Mesothelial cell of epicardium (in vitro differentiated cells): ENCODE data around the gene SLC9B1. TPM values are rescaled to one million over a fixed set of nuclear protein-coding genes. Genes with fewer than 3 reads are reported as not detected.
"Not testable (repeated sequence)": the region's sequence is repeated elsewhere in the genome, so short reads cannot be mapped to it uniquely, and the experiment has no call there.

ENCODE experiments used
- DNase-seq, 2 experiments: peaks; one replicate each; pipeline ENCODE4 v3.0.0; 2021; ENCODE audit warnings: low spot score in 2 of 2; ENCODE audit not compliant: unreplicated experiment in 2 of 2
- H3K27ac Mint-ChIP-seq: 2 replicates; pipeline ENCODE4 v1.8.0; 2021; ENCODE audit warnings: mixed read lengths
- H3K27me3 Mint-ChIP-seq: 2 replicates; pipeline ENCODE4 v1.8.0; 2021; ENCODE audit warnings: low read depth, mixed read lengths
- H3K36me3 Mint-ChIP-seq: 2 replicates; pipeline ENCODE4 v1.8.0; 2021; ENCODE audit warnings: mixed read lengths
- H3K4me1 Mint-ChIP-seq: 2 replicates; pipeline ENCODE4 v1.8.0; 2021; ENCODE audit warnings: mixed read lengths
- H3K4me3 Mint-ChIP-seq: 2 replicates; pipeline ENCODE4 v1.8.0; 2021; ENCODE audit warnings: mild to moderate bottlenecking, moderate library complexity, mixed read lengths
- H3K9me3 Mint-ChIP-seq: 2 replicates; pipeline ENCODE4 v1.8.0; 2021; ENCODE audit warnings: mixed read lengths
- total RNA-seq: library from RNA; stranded (reverse); gene quantifications from 3 replicates; pipeline ENCODE4 v1.2.1, GENCODE V29; 2021
- TF ChIP-seq, protein P1 (sequence below): fragments of 200-600 bp; sonication (generic); IDR thresholded peaks from one replicate; pipeline ENCODE4 v1.5.0; 2021; ENCODE audit warnings: antibody characterized with exemption; ENCODE audit not compliant: unreplicated experiment

SLC9B1 gene
- total RNA-seq, 1 donor from 2014 or later = 3.2 TPM

GRCh38 chr4:102918859-102919258 lies 100.6 kb downstream of the SLC9B1 start:
- peaks cover 59% of the 10 kb centered on the region for H3K9me3 Mint-ChIP-seq
- TF ChIP-seq, protein P1, sequence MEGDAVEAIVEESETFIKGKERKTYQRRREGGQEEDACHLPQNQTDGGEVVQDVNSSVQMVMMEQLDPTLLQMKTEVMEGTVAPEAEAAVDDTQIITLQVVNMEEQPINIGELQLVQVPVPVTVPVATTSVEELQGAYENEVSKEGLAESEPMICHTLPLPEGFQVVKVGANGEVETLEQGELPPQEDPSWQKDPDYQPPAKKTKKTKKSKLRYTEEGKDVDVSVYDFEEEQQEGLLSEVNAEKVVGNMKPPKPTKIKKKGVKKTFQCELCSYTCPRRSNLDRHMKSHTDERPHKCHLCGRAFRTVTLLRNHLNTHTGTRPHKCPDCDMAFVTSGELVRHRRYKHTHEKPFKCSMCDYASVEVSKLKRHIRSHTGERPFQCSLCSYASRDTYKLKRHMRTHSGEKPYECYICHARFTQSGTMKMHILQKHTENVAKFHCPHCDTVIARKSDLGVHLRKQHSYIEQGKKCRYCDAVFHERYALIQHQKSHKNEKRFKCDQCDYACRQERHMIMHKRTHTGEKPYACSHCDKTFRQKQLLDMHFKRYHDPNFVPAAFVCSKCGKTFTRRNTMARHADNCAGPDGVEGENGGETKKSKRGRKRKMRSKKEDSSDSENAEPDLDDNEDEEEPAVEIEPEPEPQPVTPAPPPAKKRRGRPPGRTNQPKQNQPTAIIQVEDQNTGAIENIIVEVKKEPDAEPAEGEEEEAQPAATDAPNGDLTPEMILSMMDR = no peak
- no peaks in the 10 kb centered on the region for H3K4me1 Mint-ChIP-seq
- peaks cover 4% of the 10 kb centered on the region for H3K27me3 Mint-ChIP-seq
- H3K27ac Mint-ChIP-seq = no peak overlapping the region
- peaks cover 13% of the 10 kb centered on the region for H3K36me3 Mint-ChIP-seq
- H3K4me3 Mint-ChIP-seq = no peak overlapping the region
- no peak for DNase-seq

DNA sequence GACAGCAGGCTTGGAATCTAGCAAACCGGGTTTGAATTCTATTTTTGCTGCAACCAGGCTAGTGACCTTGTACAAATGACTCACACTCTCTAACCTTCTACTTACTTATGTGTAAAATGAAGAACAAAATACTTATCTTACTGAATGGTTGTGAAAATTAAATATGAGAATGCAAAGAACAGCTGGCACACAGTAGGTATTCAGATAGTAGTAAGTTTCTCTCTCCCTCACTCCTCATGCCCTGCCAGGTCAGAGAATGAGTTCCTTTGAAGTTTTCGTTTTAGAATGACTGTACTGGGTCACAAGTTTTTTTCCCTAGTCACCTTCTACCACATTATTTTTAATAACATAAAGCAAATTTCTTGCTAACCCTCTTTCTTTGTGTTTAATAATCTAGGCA lies 117.7 kb downstream of the SLC9B1 start:
- Mint-ChIP-seq H3K27me3 (no peaks in the 10 kb centered on the region), H3K4me1 (no peaks in the 10 kb centered on the region), H3K4me3 (no peak overlapping the region), H3K27ac (no peak overlapping the region), H3K9me3 (no peaks in the 10 kb centered on the region), H3K36me3 (no peaks in the 10 kb centered on the region)
- no peak for DNase-seq
- TF ChIP-seq, protein P1 = no peak

DNA sequence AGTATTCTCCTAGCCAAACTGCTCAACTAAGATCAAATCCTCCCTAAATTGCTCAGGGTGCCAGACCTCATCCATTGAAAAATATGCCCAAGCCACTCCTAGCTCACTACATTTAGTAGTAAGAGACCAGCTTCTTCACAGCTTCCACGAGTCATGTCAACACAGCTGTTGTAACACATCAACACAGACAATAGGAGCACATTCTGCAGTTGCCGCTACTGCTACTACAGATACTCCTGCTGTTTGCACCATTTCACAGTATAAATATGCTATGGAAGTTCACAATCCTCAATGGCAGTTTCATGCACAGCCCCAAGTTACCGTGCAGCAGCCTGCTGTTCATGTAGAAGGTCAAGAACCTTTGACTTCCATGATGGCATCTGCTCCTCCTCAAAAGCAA lies 121.9 kb downstream of the SLC9B1 start:
- H3K27ac Mint-ChIP-seq, H3K36me3 Mint-ChIP-seq, H3K27me3 Mint-ChIP-seq, DNase-seq, H3K4me1 Mint-ChIP-seq, H3K4me3 Mint-ChIP-seq, H3K9me3 Mint-ChIP-seq: not testable (repeated sequence)

DNA sequence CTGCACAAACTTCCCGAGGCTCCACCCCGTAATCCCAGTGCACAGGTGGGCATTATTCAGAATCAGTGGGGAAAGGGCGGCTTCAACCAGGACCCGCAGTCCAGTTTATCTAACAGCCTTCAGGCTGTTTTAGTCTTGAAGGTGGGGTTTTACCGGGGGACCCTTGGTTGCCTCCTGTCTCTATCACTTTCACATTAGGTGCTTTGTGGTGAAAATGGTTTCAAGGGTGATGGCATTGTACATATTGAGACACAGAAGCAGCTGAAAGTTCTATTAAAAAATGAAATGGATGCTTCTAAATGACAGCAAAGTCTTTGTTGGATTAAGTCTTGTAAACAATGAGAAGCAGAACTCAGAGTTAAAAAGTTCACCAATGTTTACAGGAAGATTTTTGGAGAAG lies 123.0 kb downstream of the SLC9B1 start:
- not testable (repeated sequence) for H3K4me1 Mint-ChIP-seq, DNase-seq, H3K27ac Mint-ChIP-seq, H3K36me3 Mint-ChIP-seq, H3K4me3 Mint-ChIP-seq, H3K27me3 Mint-ChIP-seq, H3K9me3 Mint-ChIP-seq

GRCh38 chr4:102889866-102890265 lies 129.6 kb downstream of the SLC9B1 start:
- not testable (repeated sequence) for H3K27me3 Mint-ChIP-seq, H3K9me3 Mint-ChIP-seq, H3K4me3 Mint-ChIP-seq, DNase-seq, H3K27ac Mint-ChIP-seq, H3K36me3 Mint-ChIP-seq, H3K4me1 Mint-ChIP-seq

DNA sequence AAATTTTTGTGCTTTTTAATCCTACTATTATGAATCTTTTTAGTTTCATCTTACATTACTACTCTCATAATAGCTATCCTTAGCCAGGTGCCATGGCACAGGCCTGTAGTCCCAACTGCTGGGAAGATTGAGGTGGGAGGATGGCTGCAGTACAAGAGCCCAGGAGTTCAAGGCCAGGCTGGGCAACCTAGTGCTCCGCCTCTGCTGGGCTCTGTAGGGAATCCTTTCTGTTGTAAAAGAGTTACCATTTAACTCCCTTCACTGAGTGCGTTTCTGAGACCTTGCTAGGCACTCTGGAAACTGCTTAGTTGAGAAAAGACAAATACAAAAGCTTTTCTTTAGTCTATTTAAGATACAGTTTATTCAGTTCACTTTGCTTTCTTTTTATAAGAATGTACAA lies 130.9 kb downstream of the SLC9B1 start:
- not testable (repeated sequence) for H3K36me3 Mint-ChIP-seq, H3K4me3 Mint-ChIP-seq, DNase-seq, H3K9me3 Mint-ChIP-seq, H3K27me3 Mint-ChIP-seq, H3K4me1 Mint-ChIP-seq, H3K27ac Mint-ChIP-seq

DNA sequence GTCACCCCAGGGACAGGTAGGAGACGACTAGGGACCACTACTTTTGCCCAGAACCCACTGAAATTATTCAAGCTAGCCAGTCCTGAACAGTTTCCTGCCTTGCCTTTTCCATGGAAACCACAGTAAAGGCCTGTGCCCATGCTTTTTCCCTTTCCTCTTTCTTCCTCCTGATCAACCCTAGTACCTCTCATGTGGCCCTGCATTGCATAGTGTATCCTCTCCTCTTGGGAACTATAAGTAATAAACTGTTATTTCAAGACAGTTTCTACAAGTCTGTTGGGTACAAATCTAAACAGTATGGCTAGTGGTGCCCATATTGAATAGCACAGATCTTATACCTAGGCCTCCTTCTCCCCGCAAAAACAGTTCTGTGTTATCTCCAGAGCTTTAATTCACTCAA lies 136.2 kb downstream of the SLC9B1 start:
- Mint-ChIP-seq H3K4me1 (no peaks in the 10 kb centered on the region), H3K27me3 (no peaks in the 10 kb centered on the region), H3K9me3 (peaks cover 3% of the 10 kb centered on the region), H3K27ac (no peak overlapping the region), H3K4me3 (no peak overlapping the region), H3K36me3 (peaks cover 13% of the 10 kb centered on the region)
- no peak for DNase-seq
- TF ChIP-seq, protein P1 = no peak

DNA sequence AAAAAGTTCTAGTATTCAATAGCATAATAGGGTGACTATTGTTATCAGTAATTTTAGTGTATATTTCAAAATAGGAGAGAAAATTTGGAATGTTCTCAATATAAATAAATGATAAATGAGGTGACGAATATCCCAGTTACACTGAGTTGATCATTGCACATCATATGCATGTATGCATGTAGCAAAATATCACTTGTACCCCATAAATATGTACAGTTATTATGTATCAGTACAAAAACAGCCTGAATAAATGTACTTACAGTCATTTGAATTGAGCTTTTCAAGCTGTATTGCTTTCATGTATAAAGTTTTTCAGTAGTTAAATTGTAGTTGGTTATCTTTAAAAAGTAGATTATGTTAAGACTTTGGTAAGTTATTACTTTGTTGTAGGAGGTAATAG lies 138.2 kb downstream of the SLC9B1 start:
- H3K36me3 Mint-ChIP-seq = peaks cover 23% of the 10 kb centered on the region
- no peak for DNase-seq
- no peaks in the 10 kb centered on the region for H3K27me3 Mint-ChIP-seq
- H3K4me3 Mint-ChIP-seq = no peak overlapping the region
- TF ChIP-seq, protein P1 = no peak
- H3K9me3 Mint-ChIP-seq = peaks cover 9% of the 10 kb centered on the region
- no peak overlapping the region for H3K27ac Mint-ChIP-seq
- no peaks in the 10 kb centered on the region for H3K4me1 Mint-ChIP-seq
